Ishikawa (cell line): ENCODE data around the gene PDIA5.

ENCODE experiments used
- CREB1 ChIP-seq: IDR thresholded peaks from 2 replicates; pipeline ENCODE4 v1.6.1; 2012; ENCODE audit warnings: low read depth
- EGR1 ChIP-seq: IDR thresholded peaks from 2 replicates; pipeline ENCODE4 v1.6.1; 2012
- EP300 ChIP-seq: IDR thresholded peaks from 2 replicates; pipeline ENCODE4 v1.6.1; 2012; ENCODE audit warnings: borderline replicate concordance
- TAF1 ChIP-seq: IDR thresholded peaks from 2 replicates; pipeline ENCODE4 v1.6.1; 2012; ENCODE audit warnings: low read depth, mild to moderate bottlenecking
- TEAD4 ChIP-seq: IDR thresholded peaks from 2 replicates; pipeline ENCODE4 v1.6.1; 2012
- YY1 ChIP-seq: IDR thresholded peaks from 2 replicates; pipeline ENCODE4 v1.6.1; 2012; ENCODE audit warnings: low read depth
- TF ChIP-seq, protein P1 (sequence below): IDR thresholded peaks from 2 replicates; pipeline ENCODE4 v1.6.1; 2012; ENCODE audit warnings: low read depth, mild to moderate bottlenecking
- TF ChIP-seq, protein P2 (sequence below): IDR thresholded peaks from 2 replicates; pipeline ENCODE4 v1.6.1; 2012

DNA sequence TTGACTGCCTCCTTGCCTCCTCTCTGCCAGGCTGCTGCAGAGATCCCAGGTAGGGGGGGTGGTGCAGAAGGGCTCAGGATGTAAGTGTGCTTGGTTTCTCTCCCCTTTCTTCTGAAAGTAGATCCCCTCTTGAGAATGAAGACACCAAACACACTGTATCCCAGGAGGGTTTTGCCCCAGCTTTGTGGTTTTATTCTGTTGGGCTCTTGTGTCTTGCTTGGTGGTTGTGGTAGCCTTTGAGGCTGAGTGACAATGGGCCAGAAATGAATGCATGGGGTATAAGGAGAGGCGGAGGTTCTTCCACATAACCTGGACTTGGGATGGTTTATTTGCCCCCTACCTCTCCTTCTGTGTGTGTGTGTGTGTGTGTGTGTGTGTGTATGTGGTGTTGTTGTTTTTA is 5.7 kb downstream of the PDIA5 start:
- TF ChIP-seq, protein P1, sequence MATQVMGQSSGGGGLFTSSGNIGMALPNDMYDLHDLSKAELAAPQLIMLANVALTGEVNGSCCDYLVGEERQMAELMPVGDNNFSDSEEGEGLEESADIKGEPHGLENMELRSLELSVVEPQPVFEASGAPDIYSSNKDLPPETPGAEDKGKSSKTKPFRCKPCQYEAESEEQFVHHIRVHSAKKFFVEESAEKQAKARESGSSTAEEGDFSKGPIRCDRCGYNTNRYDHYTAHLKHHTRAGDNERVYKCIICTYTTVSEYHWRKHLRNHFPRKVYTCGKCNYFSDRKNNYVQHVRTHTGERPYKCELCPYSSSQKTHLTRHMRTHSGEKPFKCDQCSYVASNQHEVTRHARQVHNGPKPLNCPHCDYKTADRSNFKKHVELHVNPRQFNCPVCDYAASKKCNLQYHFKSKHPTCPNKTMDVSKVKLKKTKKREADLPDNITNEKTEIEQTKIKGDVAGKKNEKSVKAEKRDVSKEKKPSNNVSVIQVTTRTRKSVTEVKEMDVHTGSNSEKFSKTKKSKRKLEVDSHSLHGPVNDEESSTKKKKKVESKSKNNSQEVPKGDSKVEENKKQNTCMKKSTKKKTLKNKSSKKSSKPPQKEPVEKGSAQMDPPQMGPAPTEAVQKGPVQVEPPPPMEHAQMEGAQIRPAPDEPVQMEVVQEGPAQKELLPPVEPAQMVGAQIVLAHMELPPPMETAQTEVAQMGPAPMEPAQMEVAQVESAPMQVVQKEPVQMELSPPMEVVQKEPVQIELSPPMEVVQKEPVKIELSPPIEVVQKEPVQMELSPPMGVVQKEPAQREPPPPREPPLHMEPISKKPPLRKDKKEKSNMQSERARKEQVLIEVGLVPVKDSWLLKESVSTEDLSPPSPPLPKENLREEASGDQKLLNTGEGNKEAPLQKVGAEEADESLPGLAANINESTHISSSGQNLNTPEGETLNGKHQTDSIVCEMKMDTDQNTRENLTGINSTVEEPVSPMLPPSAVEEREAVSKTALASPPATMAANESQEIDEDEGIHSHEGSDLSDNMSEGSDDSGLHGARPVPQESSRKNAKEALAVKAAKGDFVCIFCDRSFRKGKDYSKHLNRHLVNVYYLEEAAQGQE, result no peak
- TF ChIP-seq, protein P2, sequence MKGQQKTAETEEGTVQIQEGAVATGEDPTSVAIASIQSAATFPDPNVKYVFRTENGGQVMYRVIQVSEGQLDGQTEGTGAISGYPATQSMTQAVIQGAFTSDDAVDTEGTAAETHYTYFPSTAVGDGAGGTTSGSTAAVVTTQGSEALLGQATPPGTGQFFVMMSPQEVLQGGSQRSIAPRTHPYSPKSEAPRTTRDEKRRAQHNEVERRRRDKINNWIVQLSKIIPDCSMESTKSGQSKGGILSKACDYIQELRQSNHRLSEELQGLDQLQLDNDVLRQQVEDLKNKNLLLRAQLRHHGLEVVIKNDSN, result no peak
- no peak for TF ChIP-seq EP300
- TF ChIP-seq TEAD4, result no peak
- TF ChIP-seq YY1, result no peak
- no peak for TF ChIP-seq CREB1
- no peak for TF ChIP-seq TAF1
- TF ChIP-seq EGR1, result no peak
